GM12878 (cell line): Measurements from ENCODE around the gene TNP2. TPM values are rescaled to one million over a fixed set of nuclear protein-coding genes. Genes with fewer than 3 reads are reported as not detected.

Source experiments
- BHLHE40 ChIP-seq, 2 experiments: fragments of 450-650 bp in 1 of 2; IDR thresholded peaks; 2 replicates each; pipeline ENCODE4 v1.6.1; 2011 to 2017; ENCODE audit warnings: low read depth in 2 of 2, borderline replicate concordance in 1 of 2, improper control_type of control experiment in 1 of 2, low read length in 1 of 2, mild to moderate bottlenecking in 1 of 2
- BMI1 ChIP-seq: fragments of 450-650 bp; IDR thresholded peaks from 2 replicates; pipeline ENCODE4 v1.6.1; 2016; ENCODE audit warnings: mild to moderate bottlenecking, moderate library complexity, borderline replicate concordance
- E4F1 ChIP-seq: fragments of 450-650 bp; IDR thresholded peaks from 2 replicates; pipeline ENCODE4 v1.6.1; 2018; ENCODE audit warnings: borderline replicate concordance, mild to moderate bottlenecking; ENCODE audit not compliant: partially characterized antibody
- IKZF2 ChIP-seq, 2 experiments: fragments of 450-650 bp; IDR thresholded peaks; 2 replicates each; pipeline ENCODE4 v1.6.1; 2017; ENCODE audit warnings: mild to moderate bottlenecking in 2 of 2, moderate library complexity in 2 of 2
- MEF2A ChIP-seq: IDR thresholded peaks from 2 replicates; pipeline ENCODE4 v1.6.1; 2011; ENCODE audit warnings: low read depth, mild to moderate bottlenecking, low read length, moderate library complexity; ENCODE audit not compliant: insufficient read depth
- NRF1 ChIP-seq: conservative IDR thresholded peaks from 2 replicates; pipeline ENCODE4 v1.6.1; 2011; ENCODE audit warnings: mild to moderate bottlenecking, low read depth, low read length, improper control_type of control experiment
- RBBP5 ChIP-seq: fragments of 200-600 bp; sonication (generic); conservative IDR thresholded peaks from 2 replicates; pipeline ENCODE4 v1.6.1; 2016
- REST ChIP-seq: IDR thresholded peaks from 2 replicates; pipeline ENCODE4 v1.6.1; 2012; ENCODE audit warnings: mild to moderate bottlenecking, low read depth, low read length
- SMAD5 ChIP-seq: IDR thresholded peaks from 2 replicates; pipeline ENCODE4 v1.6.1; 2016; ENCODE audit warnings: antibody characterized with exemption, low read depth
- TAF1 ChIP-seq: IDR thresholded peaks from 2 replicates; pipeline ENCODE4 v1.6.1; 2011; ENCODE audit warnings: mild to moderate bottlenecking, low read depth, low read length, borderline replicate concordance
- TCF3 ChIP-seq: IDR thresholded peaks from 2 replicates; pipeline ENCODE4 v1.6.1; 2012; ENCODE audit warnings: low read depth, mild to moderate bottlenecking, low read length, borderline replicate concordance; ENCODE audit not compliant: insufficient read depth
- USF1 ChIP-seq: IDR thresholded peaks from 2 replicates; pipeline ENCODE4 v1.6.1; 2011; ENCODE audit warnings: borderline replicate concordance, low read depth, mild to moderate bottlenecking, moderate library complexity, mixed read lengths, low read length; ENCODE audit not compliant: insufficient read depth; ENCODE audit errors: extremely low read length
- ZBTB33 ChIP-seq: fragments of 450-650 bp; IDR thresholded peaks from 2 replicates; pipeline ENCODE4 v1.6.1; 2017; ENCODE audit warnings: mild to moderate bottlenecking
- ZBTB40 ChIP-seq: fragments of 450-650 bp; IDR thresholded peaks from 2 replicates; pipeline ENCODE4 v1.6.1; 2016; ENCODE audit warnings: mild to moderate bottlenecking, moderate library complexity, borderline replicate concordance
- ZNF622 ChIP-seq: fragments of 450-650 bp; IDR thresholded peaks from 2 replicates; pipeline ENCODE4 v1.6.1; 2017; ENCODE audit warnings: mild to moderate bottlenecking, inconsistent platforms
- polyA plus RNA-seq, 11 experiments: library from polyadenylated mRNA; depleted of rRNA in 4 of 11; unstranded in 6 of 11; stranded (reverse) in 5 of 11; fragments of >200 nt; fragmentation: Nextera tagmentation in 4 of 11; fragmentation: Illumina TruSeq in 1 of 11; extraction: Ambion mirVana in 4 of 11; extraction: Trizol in 1 of 11; gene quantifications; 1 replicate in 1 of 11; 2 replicates in 10 of 11; pipeline versions ENCODE4 v1.2.1 to v1.2.3, GENCODE V29; 2011 to 2016; ENCODE audit warnings: inconsistent platforms in 2 of 11, missing spikeins in 2 of 11, low read depth in 1 of 11
- total RNA-seq, 4 experiments: library from RNA; depleted of rRNA in 3 of 4; stranded (reverse); fragments of >200 nt in 3 of 4; fragmentation: Illumina TruSeq in 1 of 4; extraction: Trizol in 1 of 4; gene quantifications; 2 replicates each; pipeline versions ENCODE4 v1.2.1 to v1.2.3, GENCODE V29; 2013 to 2021

The TNP2 gene
- total and polyA plus RNA-seq, 10 of the 15 experiments (the other 5 are each of a cell fraction or from before 2014, with no cell fraction given) = not detected

GRCh38 chr16:11312718-11313492 is 43.8 kb upstream of the TNP2 start (continued):
- TF ChIP-seq E4F1 (no peak), REST (no peak), BMI1 (no peak), TCF3 (no peak), ZNF622 (no peak), BHLHE40 (IDR thresholded peaks at IDR 0.05; ENCODE audit: borderline replicate concordance in 1 of 2, low read depth in 2 of 2, low read length in 1 of 2) (peak in 1 of 2 experiments; percentile 68; a peak in 2 of 4 replicates), ZBTB33 (no peak), IKZF2 (IDR thresholded peaks at IDR 0.05) (peak in 1 of 2 experiments; percentile 45; a peak in 3 of 4 replicates), NRF1 (no peak), RBBP5 (no peak), TAF1 (no peak), USF1 (peak; percentile 30), MEF2A (no peak), ZBTB40 (no peak), SMAD5 (no peak)
